Endothelial cell (in vitro differentiated cells): ENCODE data around the gene STX12. TPM values are rescaled to one million over a fixed set of nuclear protein-coding genes. Genes with fewer than 3 reads are reported as not detected.
"Not testable (repeated sequence)": the region's sequence is repeated elsewhere in the genome, so short reads cannot be mapped to it uniquely, and the experiment has no call there.

Experiments used
- DNase-seq: peaks from one replicate; pipeline ENCODE4 v3.0.0; 2021; ENCODE audit warnings: low spot score
- H3K27ac Mint-ChIP-seq: one replicate; pipeline ENCODE4 v1.8.0; 2021; ENCODE audit warnings: mixed read lengths, inconsistent platforms; ENCODE audit not compliant: unreplicated experiment
- H3K27me3 Mint-ChIP-seq: one replicate; pipeline ENCODE4 v1.8.0; 2021; ENCODE audit warnings: mild to moderate bottlenecking, moderate library complexity, mixed read lengths, inconsistent platforms; ENCODE audit not compliant: unreplicated experiment
- H3K36me3 Mint-ChIP-seq: one replicate; pipeline ENCODE4 v1.8.0; 2021; ENCODE audit warnings: mild to moderate bottlenecking, low read depth, mixed read lengths, inconsistent platforms; ENCODE audit not compliant: unreplicated experiment
- H3K4me1 Mint-ChIP-seq: one replicate; pipeline ENCODE4 v1.8.0; 2021; ENCODE audit warnings: mild to moderate bottlenecking, mixed read lengths, inconsistent platforms; ENCODE audit not compliant: unreplicated experiment
- H3K4me3 Mint-ChIP-seq: one replicate; pipeline ENCODE4 v1.8.0; 2021; ENCODE audit warnings: mild to moderate bottlenecking, mixed read lengths, inconsistent platforms; ENCODE audit not compliant: unreplicated experiment
- H3K9me3 Mint-ChIP-seq: one replicate; pipeline ENCODE4 v1.8.0; 2021; ENCODE audit warnings: mixed read lengths, inconsistent platforms; ENCODE audit not compliant: unreplicated experiment
- total RNA-seq: library from RNA; stranded (reverse); fragmentation: NEBNext Ultra II Directional; extraction: Animal tissue kit (Norgen Biotek cat#: 25700); gene quantifications from one replicate; pipeline ENCODE4 v1.2.1, GENCODE V29; 2021; ENCODE audit not compliant: unreplicated experiment
- TF ChIP-seq, protein P1 (sequence below): fragments of 200-600 bp; sonication (generic); IDR thresholded peaks from one replicate; pipeline ENCODE4 v1.5.0; 2021; ENCODE audit warnings: antibody characterized with exemption; ENCODE audit not compliant: unreplicated experiment

Gene STX12
- total RNA-seq, 1 donor from 2014 or later: 52.4 TPM

DNA sequence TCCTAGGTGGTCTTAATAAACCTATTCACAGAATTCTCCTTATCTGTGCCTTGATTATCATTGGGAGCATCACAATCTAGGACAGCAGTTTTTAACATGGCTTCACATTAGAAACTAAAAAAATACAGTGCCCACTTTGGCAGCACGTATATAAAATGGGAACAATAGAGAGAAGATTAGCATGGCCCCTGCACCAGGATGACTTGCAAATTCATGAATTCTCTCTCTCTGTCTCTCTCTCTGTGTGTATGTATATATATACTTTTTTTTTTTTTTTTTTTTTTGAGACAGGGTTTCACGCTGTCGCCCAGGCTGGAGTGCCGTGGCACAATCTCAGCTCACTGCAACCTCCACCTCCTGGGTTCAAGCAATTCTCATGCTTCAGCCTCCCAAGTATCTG, 51.4 kb downstream of the STX12 start:
- TF ChIP-seq, protein P1, sequence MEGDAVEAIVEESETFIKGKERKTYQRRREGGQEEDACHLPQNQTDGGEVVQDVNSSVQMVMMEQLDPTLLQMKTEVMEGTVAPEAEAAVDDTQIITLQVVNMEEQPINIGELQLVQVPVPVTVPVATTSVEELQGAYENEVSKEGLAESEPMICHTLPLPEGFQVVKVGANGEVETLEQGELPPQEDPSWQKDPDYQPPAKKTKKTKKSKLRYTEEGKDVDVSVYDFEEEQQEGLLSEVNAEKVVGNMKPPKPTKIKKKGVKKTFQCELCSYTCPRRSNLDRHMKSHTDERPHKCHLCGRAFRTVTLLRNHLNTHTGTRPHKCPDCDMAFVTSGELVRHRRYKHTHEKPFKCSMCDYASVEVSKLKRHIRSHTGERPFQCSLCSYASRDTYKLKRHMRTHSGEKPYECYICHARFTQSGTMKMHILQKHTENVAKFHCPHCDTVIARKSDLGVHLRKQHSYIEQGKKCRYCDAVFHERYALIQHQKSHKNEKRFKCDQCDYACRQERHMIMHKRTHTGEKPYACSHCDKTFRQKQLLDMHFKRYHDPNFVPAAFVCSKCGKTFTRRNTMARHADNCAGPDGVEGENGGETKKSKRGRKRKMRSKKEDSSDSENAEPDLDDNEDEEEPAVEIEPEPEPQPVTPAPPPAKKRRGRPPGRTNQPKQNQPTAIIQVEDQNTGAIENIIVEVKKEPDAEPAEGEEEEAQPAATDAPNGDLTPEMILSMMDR: no peak
- H3K27ac Mint-ChIP-seq: no peak overlapping the region
- H3K36me3 Mint-ChIP-seq: peaks cover 5% of the 10 kb centered on the region
- DNase-seq: no peak
- H3K4me3 Mint-ChIP-seq: no peak overlapping the region
- peaks cover 1% of the 10 kb centered on the region for H3K27me3 Mint-ChIP-seq
- H3K4me1 Mint-ChIP-seq: no peaks in the 10 kb centered on the region
- H3K9me3 Mint-ChIP-seq: no peaks in the 10 kb centered on the region

DNA sequence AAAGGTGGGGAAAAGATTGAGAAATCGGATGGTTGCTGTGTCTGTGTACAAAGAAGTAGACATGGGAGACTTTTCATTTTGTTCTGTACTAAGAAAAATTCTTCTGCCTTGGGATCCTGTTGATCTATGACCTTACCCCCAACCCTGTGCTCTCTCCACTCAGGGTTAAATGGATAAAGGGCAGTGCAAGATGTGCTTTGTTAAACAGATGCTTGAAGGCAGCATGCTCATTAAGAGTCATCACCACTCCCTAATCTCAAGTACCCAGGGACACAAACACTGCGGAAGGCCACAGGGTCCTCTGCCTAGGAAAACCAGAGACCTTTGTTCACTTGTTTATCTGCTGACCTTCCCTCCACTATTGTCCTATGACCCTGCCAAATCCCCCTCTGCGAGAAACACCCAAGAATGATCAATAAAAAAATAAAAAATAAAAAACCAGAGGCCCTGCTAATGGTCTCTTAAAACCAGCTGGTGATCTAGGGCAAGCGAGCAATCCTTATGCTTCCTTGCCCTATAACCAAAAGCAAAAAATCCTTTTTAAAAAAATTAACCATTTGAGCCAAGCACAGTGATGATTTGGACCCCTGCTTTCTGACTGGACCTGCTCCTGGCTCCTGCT, 56.4 kb downstream of the STX12 start:
- not testable (repeated sequence) for H3K36me3 Mint-ChIP-seq, H3K9me3 Mint-ChIP-seq, H3K27me3 Mint-ChIP-seq, DNase-seq
- Mint-ChIP-seq H3K4me3 (peak overlapping the region; percentile 79), H3K27ac (peak overlapping the region; percentile 57), H3K4me1 (peaks cover 13% of the 10 kb centered on the region)

DNA sequence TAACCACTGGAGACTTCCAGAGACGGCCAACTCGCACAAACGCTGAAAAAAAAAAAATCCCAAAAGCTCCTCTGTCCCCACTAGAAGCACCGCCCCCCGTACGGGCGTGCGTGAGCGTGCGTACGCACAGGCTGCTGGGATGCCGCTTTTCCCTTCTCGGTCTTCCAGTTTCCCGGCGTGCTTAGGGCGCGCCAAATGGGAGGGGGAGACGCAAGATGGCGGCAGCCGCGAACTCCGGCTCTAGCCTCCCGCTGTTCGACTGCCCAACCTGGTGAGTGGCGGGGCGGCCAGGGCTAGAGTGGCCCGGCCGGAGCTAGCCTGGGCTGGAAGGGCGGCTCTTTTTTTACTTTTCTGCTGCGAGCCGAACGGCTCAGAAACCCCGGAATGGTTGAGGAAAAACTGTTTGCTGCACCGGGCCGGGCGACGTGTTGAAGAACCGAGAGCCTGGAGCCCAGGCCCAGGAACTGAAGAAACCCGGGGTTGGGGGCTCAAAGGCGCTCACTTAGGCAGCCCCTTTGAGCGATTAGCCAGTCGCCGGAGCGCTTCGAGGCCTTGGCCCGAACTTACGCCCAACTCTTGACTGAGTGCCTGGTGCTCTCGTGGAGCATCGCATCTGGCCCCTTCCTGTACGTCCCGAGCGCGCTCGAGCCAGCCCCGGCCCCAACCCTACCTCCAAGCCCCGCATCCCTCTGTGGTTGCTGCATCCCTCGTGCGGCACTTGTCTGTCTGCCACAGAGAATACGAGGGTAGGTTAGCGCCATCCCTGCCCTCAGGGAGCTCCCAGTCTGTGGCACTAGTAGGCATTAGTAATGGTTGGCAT, 57.8 kb downstream of the STX12 start, which contains the start of gene PPP1R8:
Gene PPP1R8, plus strand, starts transcription at position 162 of the 820 bp plus-strand sequence. Its CDS starts 54 bp downstream, at position 216.
- Mint-ChIP-seq H3K27ac (peak within 1 kb of the TSS; percentile 94), H3K4me3 (peak within 1 kb of the TSS; percentile 94), H3K27me3 (no peaks in the 10 kb centered on the region), H3K9me3 (no peaks in the 10 kb centered on the region), H3K4me1 (peaks cover 13% of the 10 kb centered on the region), H3K36me3 (no peaks in the 10 kb centered on the region)
- TF ChIP-seq, protein P1: no peak
- DNase-seq: peak; percentile 87

DNA sequence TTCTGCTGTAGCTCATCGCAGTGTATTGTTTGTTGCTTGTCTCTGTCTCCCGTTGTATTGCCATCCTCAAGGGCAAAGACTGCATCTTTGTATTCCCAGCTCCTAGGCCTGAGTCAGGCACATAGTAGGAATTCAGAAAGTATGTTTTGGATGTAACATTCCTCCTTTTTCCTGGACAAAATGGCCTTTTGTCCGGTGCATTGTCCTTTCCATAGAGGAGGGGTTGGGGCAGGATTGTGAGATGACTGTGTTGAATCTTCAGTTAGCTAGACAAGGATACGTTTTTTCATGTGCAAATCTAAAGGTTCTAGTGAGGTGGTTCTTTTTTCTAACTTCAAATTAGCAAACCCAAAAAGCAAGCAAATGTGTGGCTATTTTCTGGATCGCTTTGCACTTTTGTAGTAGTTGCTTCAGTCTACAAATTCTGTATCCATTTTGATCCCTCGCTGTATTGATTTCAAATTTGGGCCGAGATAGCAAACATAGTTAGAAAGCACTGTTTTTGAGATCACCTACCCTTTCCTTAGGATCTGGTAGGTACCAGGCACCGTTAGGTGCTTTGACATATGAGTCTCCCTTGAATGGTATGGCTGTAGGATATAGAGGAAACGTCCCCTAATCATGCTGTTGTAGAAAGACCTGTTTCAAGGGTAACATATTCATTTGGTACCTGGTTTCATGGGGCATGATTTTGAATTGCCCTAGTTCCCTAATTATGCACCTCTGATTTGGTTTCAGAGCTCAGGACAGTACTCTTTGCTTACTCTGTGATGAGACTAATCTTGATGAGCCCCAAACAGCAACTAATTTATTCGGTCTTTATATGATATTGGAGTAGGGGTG, 58.8 kb downstream of the STX12 start:
- no peaks in the 10 kb centered on the region for H3K9me3 Mint-ChIP-seq
- TF ChIP-seq, protein P1: no peak
- no peaks in the 10 kb centered on the region for H3K36me3 Mint-ChIP-seq
- DNase-seq: no peak
- peak overlapping the region; percentile 94 for H3K4me3 Mint-ChIP-seq
- peaks cover 13% of the 10 kb centered on the region for H3K4me1 Mint-ChIP-seq
- no peaks in the 10 kb centered on the region for H3K27me3 Mint-ChIP-seq
- peak overlapping the region; percentile 94 for H3K27ac Mint-ChIP-seq

DNA sequence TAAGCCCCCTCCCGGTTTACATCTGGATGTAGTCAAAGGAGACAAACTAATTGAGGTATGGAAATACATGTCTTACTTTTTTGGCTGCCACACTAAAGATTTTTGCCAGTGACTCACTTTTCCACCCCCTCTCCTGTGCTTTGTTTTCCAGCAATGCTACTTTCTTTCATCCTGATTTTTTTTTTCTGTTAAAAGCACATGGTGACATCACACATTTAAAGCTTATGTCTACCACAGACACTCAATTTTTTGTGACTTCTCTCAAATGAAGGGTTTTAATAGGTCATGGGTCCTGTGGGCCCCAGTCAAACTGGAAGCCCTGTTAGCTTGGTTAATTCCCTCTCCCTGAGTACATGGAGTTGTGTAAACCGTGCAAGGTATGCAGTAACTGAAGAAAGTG, 59.7 kb downstream of the STX12 start:
- H3K36me3 Mint-ChIP-seq: no peaks in the 10 kb centered on the region
- H3K9me3 Mint-ChIP-seq: no peaks in the 10 kb centered on the region
- peaks cover 13% of the 10 kb centered on the region for H3K4me1 Mint-ChIP-seq
- no peak for DNase-seq
- H3K4me3 Mint-ChIP-seq: no peak overlapping the region
- no peak overlapping the region for H3K27ac Mint-ChIP-seq
- H3K27me3 Mint-ChIP-seq: no peaks in the 10 kb centered on the region
- TF ChIP-seq, protein P1: no peak
